CD14-positive monocyte (primary cell): ENCODE results near the gene KRTAP4-5. TPM values are rescaled to one million over a fixed set of nuclear protein-coding genes. Genes with fewer than 3 reads are reported as not detected.
A peak's percentile ranks its signal among the peaks of the same experiment; 100 is the strongest.

Source experiments
- DNase-seq, 3 donors: peaks; one replicate each; pipeline ENCODE4 v3.0.0-alpha.2; 2011 to 2022
- H2AFZ ChIP-seq: 2 replicates; pipeline ENCODE4 v1.6.0; 2012; ENCODE audit warnings: mild to moderate bottlenecking, low read depth, low read length, inconsistent platforms; ENCODE audit not compliant: insufficient read depth, poor library complexity, severe bottlenecking
- H3K27ac ChIP-seq, 2 donors: 1 replicate in 1 of 2; 2 replicates in 1 of 2; pipeline ENCODE4 v1.5.1; 2012 to 2013; ENCODE audit warnings: low read length in 2 of 2, control low read depth in 1 of 2, inconsistent platforms in 1 of 2, low read depth in 1 of 2, mild to moderate bottlenecking in 1 of 2
- H3K27me3 ChIP-seq, 2 donors: one replicate each; pipeline versions ENCODE4 v1.6.0 to v1.6.1; 2011 to 2013; ENCODE audit warnings: low read length in 2 of 2; ENCODE audit not compliant: control insufficient read depth in 2 of 2, insufficient read depth in 2 of 2
- H3K36me3 ChIP-seq, 2 donors: replicated peaks in 1 of 2; 1 replicate in 1 of 2; 2 replicates in 1 of 2; pipeline versions ENCODE4 v1.5.1 to v1.6.1; 2012 to 2013; ENCODE audit warnings: low read length in 2 of 2, control low read depth in 1 of 2, inconsistent platforms in 1 of 2, mild to moderate bottlenecking in 1 of 2; ENCODE audit not compliant: insufficient read depth in 2 of 2, control insufficient read depth in 1 of 2
- H3K4me1 ChIP-seq, 2 donors: 1 replicate in 1 of 2; 2 replicates in 1 of 2; pipeline versions ENCODE4 v1.5.1 to v1.6.1; 2012 to 2013; ENCODE audit warnings: low read length in 2 of 2, control low read depth in 1 of 2, inconsistent platforms in 1 of 2, mild to moderate bottlenecking in 1 of 2, moderate library complexity in 1 of 2; ENCODE audit not compliant: insufficient read depth in 2 of 2, control insufficient read depth in 1 of 2
- H3K4me2 ChIP-seq: replicated peaks from 2 replicates; pipeline ENCODE3; 2012; ENCODE audit warnings: low read length, moderate library complexity, mild to moderate bottlenecking; ENCODE audit not compliant: poor library complexity, severe bottlenecking; ENCODE audit errors: extremely low read depth
- H3K4me3 ChIP-seq, 3 experiments: fragments of 200-600 bp in 1 of 3; sonication (generic) in 1 of 3; replicated peaks in 1 of 3; 1 replicate in 2 of 3; 2 replicates in 1 of 3; pipeline ENCODE4 v1.5.1; 2011 to 2013; ENCODE audit warnings: low read length in 3 of 3, mild to moderate bottlenecking in 3 of 3, control low read depth in 2 of 3, low read depth in 2 of 3, inconsistent platforms in 1 of 3, moderate library complexity in 1 of 3
- H3K79me2 ChIP-seq: 2 replicates; pipeline ENCODE4 v1.6.0; 2012; ENCODE audit warnings: mild to moderate bottlenecking, control low read depth, inconsistent platforms, low read length, moderate library complexity; ENCODE audit not compliant: insufficient read depth
- H3K9ac ChIP-seq: 2 replicates; pipeline ENCODE4 v1.6.0; 2017; ENCODE audit warnings: low read length, mild to moderate bottlenecking; ENCODE audit not compliant: insufficient read depth, poor library complexity, severe bottlenecking
- H3K9me3 ChIP-seq, 2 donors: replicated peaks in 1 of 2; 1 replicate in 1 of 2; 2 replicates in 1 of 2; pipeline versions ENCODE4 v1.5.1 to v1.6.1; 2012 to 2013; ENCODE audit warnings: low read length in 2 of 2, control low read depth in 1 of 2; ENCODE audit not compliant: control insufficient read depth in 1 of 2, insufficient read depth in 1 of 2
- H4K20me1 ChIP-seq: 2 replicates; pipeline ENCODE4 v1.6.0; 2012; ENCODE audit warnings: mild to moderate bottlenecking, low read length, control low read depth, moderate library complexity; ENCODE audit not compliant: insufficient read depth
- H3K27ac Mint-ChIP-seq, 7 donors: one replicate each; pipeline ENCODE4 v1.8.0; 2020; ENCODE audit warnings: mild to moderate bottlenecking in 7 of 7, mixed read lengths in 7 of 7, moderate library complexity in 6 of 7, inconsistent platforms in 2 of 7
- H3K27me3 Mint-ChIP-seq, 3 donors: one replicate each; pipeline ENCODE4 v1.8.0; 2021 to 2022; ENCODE audit warnings: low read depth in 3 of 3, mild to moderate bottlenecking in 3 of 3, mixed read lengths in 3 of 3, moderate library complexity in 3 of 3, inconsistent platforms in 1 of 3
- H3K36me3 Mint-ChIP-seq, 2 donors: one replicate each; pipeline ENCODE4 v1.8.0; 2020; ENCODE audit warnings: mixed read lengths in 2 of 2, inconsistent platforms in 1 of 2, mild to moderate bottlenecking in 1 of 2
- H3K4me1 Mint-ChIP-seq: one replicate; pipeline ENCODE4 v1.8.0; 2020; ENCODE audit warnings: mild to moderate bottlenecking, mixed read lengths
- H3K4me3 Mint-ChIP-seq, 2 donors: one replicate each; pipeline ENCODE4 v1.8.0; 2020; ENCODE audit warnings: mild to moderate bottlenecking in 2 of 2, mixed read lengths in 2 of 2, moderate library complexity in 1 of 2
- H3K9me3 Mint-ChIP-seq, 7 donors: one replicate each; pipeline ENCODE4 v1.8.0; 2020 to 2022; ENCODE audit warnings: mixed read lengths in 7 of 7, mild to moderate bottlenecking in 6 of 7, moderate library complexity in 6 of 7, inconsistent platforms in 2 of 7
- CTCF ChIP-seq: fragments of 200-600 bp; IDR thresholded peaks from one replicate; pipeline ENCODE4 v1.8.0; 2022; ENCODE audit warnings: antibody characterized with exemption, mild to moderate bottlenecking
- WGBS: methylation state at CpG from one replicate; pipeline ENCODE4 v1.1.5; 2013; ENCODE audit warnings: missing lambda C conversion rate; ENCODE audit not compliant: insufficient coverage; 5-methylcytosine and 5-hydroxymethylcytosine counted together
- intact Hi-C, 2 donors: fragments of 100-400 bp; cut with micrococcal nuclease; formaldehyde crosslinking; loops; one replicate each; pipeline versions ENCODE4 v1.15.0 to v1.15.1; 2023
- polyA plus RNA-seq, 3 donors: library from polyadenylated mRNA; depleted of rRNA in 1 of 3; unstranded in 2 of 3; stranded (reverse) in 1 of 3; fragments of 300-500 nt in 2 of 3; fragments of >200 nt in 1 of 3; fragmentation: Illumina TruSeq in 2 of 3; gene quantifications; 1 replicate in 2 of 3; 2 replicates in 1 of 3; pipeline ENCODE4 v1.2.3, GENCODE V29; 2012 to 2021

The KRTAP4-5 gene
- polyA plus RNA-seq, 3 donors, result not detected

- peaks cover 18% of the 10 kb centered on the region for H3K4me1 Mint-ChIP-seq
- Histone ChIP-seq H3K4me3 (no peak overlapping the region), H3K79me2 (no peaks in the 10 kb centered on the region), H3K9me3 (no peaks in the 10 kb centered on the region), H3K27ac (no peak overlapping the region), H2AFZ (no peak overlapping the region), H3K4me1 (peaks cover 0 to 10% of the 10 kb centered on the region in 2 donors), H3K27me3 (no peaks in the 10 kb centered on the region), H3K4me2 (no peak overlapping the region), H3K9ac (no peak overlapping the region), H3K36me3 (no peaks in the 10 kb centered on the region), H4K20me1 (no peaks in the 10 kb centered on the region)
- WGBS, result 100% methylated on average over 2 of the region's 3 CpGs
- intact Hi-C loops, result no loop called here
- no peaks in the 10 kb centered on the region for H3K36me3 Mint-ChIP-seq
- peaks cover 0 to 6% (median 3%) of the 10 kb centered on the region in 3 donors for H3K27me3 Mint-ChIP-seq
- peaks cover 0 to 2% (median 0%) of the 10 kb centered on the region in 7 donors for H3K9me3 Mint-ChIP-seq
- peak; percentile 1 to 52 (median 3) for DNase-seq
- no peak overlapping the region for H3K4me3 Mint-ChIP-seq
- H3K27ac Mint-ChIP-seq, result no peak overlapping the region
- TF ChIP-seq CTCF, result no peak
Measured at GRCh38 chr17:41178341-41178740, 28.7 kb upstream of the KRTAP4-5 start.

GRCh38 chr17:41177727-41178271 lies 28.2 kb upstream of the KRTAP4-5 start, which contains the start of gene KRTAP4-2:
Gene KRTAP4-2, minus strand, starts transcription at chr17:41178221. Its CDS starts 57 bp downstream, at chr17:41178164.
- Histone ChIP-seq H3K4me1 (peaks cover 0 to 10% of the 10 kb centered on the region in 2 donors), H3K27me3 (no peaks in the 10 kb centered on the region), H2AFZ (no peak within 1 kb of the TSS), H3K36me3 (no peaks in the 10 kb centered on the region), H3K9ac (no peak within 1 kb of the TSS), H4K20me1 (no peaks in the 10 kb centered on the region), H3K9me3 (no peaks in the 10 kb centered on the region), H3K4me2 (no peak within 1 kb of the TSS), H3K4me3 (no peak within 1 kb of the TSS), H3K79me2 (no peaks in the 10 kb centered on the region), H3K27ac (no peak within 1 kb of the TSS)
- peaks cover 19% of the 10 kb centered on the region for H3K4me1 Mint-ChIP-seq
- TF ChIP-seq CTCF, result no peak
- peaks cover 0 to 2% (median 0%) of the 10 kb centered on the region in 7 donors for H3K9me3 Mint-ChIP-seq
- H3K27me3 Mint-ChIP-seq, result peaks cover 0 to 6% (median 3%) of the 10 kb centered on the region in 3 donors
- H3K27ac Mint-ChIP-seq, result peak within 1 kb of the TSS in 1 of 7 donors; percentile 1
- no peak within 1 kb of the TSS for H3K4me3 Mint-ChIP-seq
- 100% methylated on average over 6 of the region's 7 CpGs for WGBS
- no peaks in the 10 kb centered on the region for H3K36me3 Mint-ChIP-seq
- no peak for DNase-seq
- intact Hi-C loops, result no loop called here
